DMS153 treated with DMSO at 0.1 percent for 48 hours (cell line): ENCODE results near the gene TTLL5.

Source experiments
- DNase-seq: peaks from one replicate; lab custom pipeline; 2025; ENCODE audit not compliant: unreplicated experiment; lab: John Stamatoyannopoulos, UW

TTLL5 gene

GRCh38 chr14:75726321-75726720 lies 65.3 kb downstream of the TTLL5 start:
- DNase-seq = no peak

GRCh38 chr14:75727124-75727523 lies 66.1 kb downstream of the TTLL5 start:
- DNase-seq = no peak

GRCh38 chr14:75732888-75733287 lies 71.8 kb downstream of the TTLL5 start:
- DNase-seq = no peak

- no peak for DNase-seq
Measured at GRCh38 chr14:75734854-75735253, 73.8 kb downstream of the TTLL5 start.

- no peak for DNase-seq
Measured at GRCh38 chr14:75736845-75737485, 75.9 kb downstream of the TTLL5 start.

- DNase-seq = no peak
Measured at GRCh38 chr14:75738192-75738591, 77.1 kb downstream of the TTLL5 start.

- no peak for DNase-seq
Measured at GRCh38 chr14:75742867-75743266, 81.8 kb downstream of the TTLL5 start.

- no peak for DNase-seq
Measured at GRCh38 chr14:75747899-75748298, 86.9 kb downstream of the TTLL5 start.

GRCh38 chr14:75748336-75748735 lies 87.3 kb downstream of the TTLL5 start:
- no peak for DNase-seq

- DNase-seq = no peak
Measured at GRCh38 chr14:75751296-75751695, 90.2 kb downstream of the TTLL5 start.

GRCh38 chr14:75752086-75752485 lies 91.0 kb downstream of the TTLL5 start:
- no peak for DNase-seq

- DNase-seq = no peak
Measured at GRCh38 chr14:75752907-75753594, 92.0 kb downstream of the TTLL5 start.

GRCh38 chr14:75753696-75754095 lies 92.7 kb downstream of the TTLL5 start:
- DNase-seq = no peak

- no peak for DNase-seq
Measured at GRCh38 chr14:75757644-75758402, 96.8 kb downstream of the TTLL5 start.

GRCh38 chr14:75764020-75764419 lies 103.0 kb downstream of the TTLL5 start:
- no peak for DNase-seq

- no peak for DNase-seq
Measured at GRCh38 chr14:75769047-75769685, 108.1 kb downstream of the TTLL5 start.

- DNase-seq = no peak
Measured at GRCh38 chr14:75770635-75771034, 109.6 kb downstream of the TTLL5 start.

GRCh38 chr14:75771595-75771994 lies 110.5 kb downstream of the TTLL5 start:
- DNase-seq = no peak

- DNase-seq = no peak
Measured at GRCh38 chr14:75773046-75773445, 112.0 kb downstream of the TTLL5 start.

GRCh38 chr14:75781096-75781495 lies 120.0 kb downstream of the TTLL5 start:
- DNase-seq = no peak

- DNase-seq = no peak
Measured at GRCh38 chr14:75783184-75783583, 122.1 kb downstream of the TTLL5 start.
